Activated naive CD8-positive, alpha-beta T cell treated with anti-CD3 and anti-CD28 coated beads, Interleukin-2, amount 10 ng/mL, durations not matched to agents 7 days and 5 days (primary cell): Measurements from ENCODE around the gene CD180. TPM values are rescaled to one million over a fixed set of nuclear protein-coding genes. Genes with fewer than 3 reads are reported as not detected.
"Not testable (repeated sequence)": the region's sequence is repeated elsewhere in the genome, so short reads cannot be mapped to it uniquely, and the experiment has no call there.

Experiments used
- ATAC-seq: fragments of 150-1000 bp; cut with Tn5 transposase; one replicate; pipeline ENCODE4 v1.10.0; 2021; ENCODE audit warnings: low read depth, moderate library complexity
- POLR2A ChIA-PET: fragments of 350-600 bp; sonication (Branson Sonifier 250); formaldehyde crosslinking; loops from one replicate; lab custom pipeline; 2021; ENCODE audit warnings: antibody characterized with exemption; lab: Charles Lee
- DNase-seq: peaks from one replicate; pipeline ENCODE4 v3.0.0; 2021
- H3K27ac Mint-ChIP-seq: one replicate; pipeline ENCODE4 v1.8.0; 2022; ENCODE audit warnings: mild to moderate bottlenecking, mixed read lengths
- H3K27me3 Mint-ChIP-seq: one replicate; pipeline ENCODE4 v1.8.0; 2022; ENCODE audit warnings: mild to moderate bottlenecking, moderate library complexity, mixed read lengths
- H3K36me3 Mint-ChIP-seq: one replicate; pipeline ENCODE4 v1.8.0; 2021; ENCODE audit warnings: mild to moderate bottlenecking, mixed read lengths
- H3K4me1 Mint-ChIP-seq: one replicate; pipeline ENCODE4 v1.8.0; 2021; ENCODE audit warnings: mixed read lengths
- H3K4me3 Mint-ChIP-seq: one replicate; pipeline ENCODE4 v1.8.0; 2022; ENCODE audit warnings: mild to moderate bottlenecking, moderate library complexity, mixed read lengths
- H3K9me3 Mint-ChIP-seq: one replicate; pipeline ENCODE4 v1.8.0; 2021; ENCODE audit warnings: mixed read lengths
- total RNA-seq, 2 experiments: library from RNA; stranded (reverse); gene quantifications; one replicate each; pipeline ENCODE4 v1.2.3, GENCODE V29; 2021

Gene CD180
- total RNA-seq, 2 experiments from 2014 or later, result 0.57 to 0.69 TPM

GRCh38 chr5:67178966-67179365 is 17.6 kb downstream of the CD180 start:
- Mint-ChIP-seq H3K27me3 (no peaks in the 10 kb centered on the region), H3K4me1 (peaks cover 48% of the 10 kb centered on the region), H3K4me3 (no peak overlapping the region), H3K27ac (no peak overlapping the region), H3K36me3 (peaks cover 52% of the 10 kb centered on the region), H3K9me3 (peaks cover 28% of the 10 kb centered on the region)
- ATAC-seq, result no peak
- POLR2A ChIA-PET, result interaction anchor here (5.9 to 6.0 kb wide), 2 partner anchors 12 to 28 kb away, joined by 50 to 80 read pairs; no protein-coding TSS in a partner anchor
- DNase-seq, result no peak

- POLR2A ChIA-PET, result interaction anchor here (5.9 to 6.0 kb wide), 2 partner anchors 11 to 28 kb away, joined by 50 to 80 read pairs; no protein-coding TSS in a partner anchor
- H3K27me3 Mint-ChIP-seq, result no peaks in the 10 kb centered on the region
- ATAC-seq (no peak), DNase-seq (no peak)
- peaks cover 27% of the 10 kb centered on the region for H3K9me3 Mint-ChIP-seq
- H3K4me1 Mint-ChIP-seq, result peaks cover 45% of the 10 kb centered on the region
- H3K36me3 Mint-ChIP-seq, result peaks cover 52% of the 10 kb centered on the region
- no peak overlapping the region for H3K4me3 Mint-ChIP-seq
- H3K27ac Mint-ChIP-seq, result no peak overlapping the region
Measured at GRCh38 chr5:67178085-67178484, 18.5 kb downstream of the CD180 start.

- ATAC-seq, result no peak
- peaks cover 51% of the 10 kb centered on the region for H3K36me3 Mint-ChIP-seq
Measured at GRCh38 chr5:67176936-67177335, 19.7 kb downstream of the CD180 start.

GRCh38 chr5:67173959-67174358 is 22.6 kb downstream of the CD180 start:
- Mint-ChIP-seq H3K4me1 (peaks cover 17% of the 10 kb centered on the region), H3K36me3 (peaks cover 40% of the 10 kb centered on the region), H3K9me3 (peaks cover 27% of the 10 kb centered on the region), H3K27ac (no peak overlapping the region), H3K4me3 (no peak overlapping the region), H3K27me3 (no peaks in the 10 kb centered on the region)
- POLR2A ChIA-PET, result interaction anchor here (0.6 to 1.6 kb wide), 2 partner anchors 9 to 14 kb away, joined by 3 to 4 read pairs; no protein-coding TSS in a partner anchor
- ATAC-seq (peak; percentile 45), DNase-seq (no peak)

More at GRCh38 chr5:67176936-67177335, 19.7 kb downstream of the CD180 start:
- no peak overlapping the region for H3K4me3 Mint-ChIP-seq
- H3K9me3 Mint-ChIP-seq, result peaks cover 27% of the 10 kb centered on the region
- no peaks in the 10 kb centered on the region for H3K27me3 Mint-ChIP-seq
- no peak overlapping the region for H3K27ac Mint-ChIP-seq
- POLR2A ChIA-PET, result interaction anchor here (1.0 kb wide), 1 partner anchor 28 kb away, joined by 3 read pairs; no protein-coding TSS in a partner anchor
- peaks cover 35% of the 10 kb centered on the region for H3K4me1 Mint-ChIP-seq
- DNase-seq, result no peak

- peaks cover 24% of the 10 kb centered on the region for H3K9me3 Mint-ChIP-seq
- H3K36me3 Mint-ChIP-seq, result peaks cover 36% of the 10 kb centered on the region
- H3K4me3 Mint-ChIP-seq, H3K27ac Mint-ChIP-seq, H3K27me3 Mint-ChIP-seq, ATAC-seq, DNase-seq: not testable (repeated sequence)
- POLR2A ChIA-PET, result interaction anchor here (1.6 kb wide), 1 partner anchor 9 kb away, joined by 4 read pairs; no protein-coding TSS in a partner anchor
- H3K4me1 Mint-ChIP-seq, result peaks cover 15% of the 10 kb centered on the region
Measured at GRCh38 chr5:67173351-67173750, 23.2 kb downstream of the CD180 start.

GRCh38 chr5:67170767-67171166 is 25.8 kb downstream of the CD180 start:
- no peak for ATAC-seq
- POLR2A ChIA-PET, result interaction anchor here (0.7 to 11.1 kb wide), 3 partner anchors 9 to 1546 kb away, joined by 5 to 341 read pairs (median 80); no protein-coding TSS in a partner anchor
- peaks cover 16% of the 10 kb centered on the region for H3K4me1 Mint-ChIP-seq
- peaks cover 7% of the 10 kb centered on the region for H3K9me3 Mint-ChIP-seq
- peaks cover 18% of the 10 kb centered on the region for H3K36me3 Mint-ChIP-seq
- no peaks in the 10 kb centered on the region for H3K27me3 Mint-ChIP-seq
- no peak for DNase-seq
- H3K4me3 Mint-ChIP-seq, result no peak overlapping the region
- no peak overlapping the region for H3K27ac Mint-ChIP-seq

- no peaks in the 10 kb centered on the region for H3K9me3 Mint-ChIP-seq
- H3K36me3 Mint-ChIP-seq, result peaks cover 29% of the 10 kb centered on the region
- H3K4me3 Mint-ChIP-seq, result peak overlapping the region; percentile 87
- peak overlapping the region; percentile 96 for H3K27ac Mint-ChIP-seq
- POLR2A ChIA-PET, result interaction anchor here (1.8 to 11.1 kb wide), 6 partner anchors 12 to 53 kb away, joined by 4 to 341 read pairs (median 34); no protein-coding TSS in a partner anchor
- peaks cover 19% of the 10 kb centered on the region for H3K4me1 Mint-ChIP-seq
- no peak for DNase-seq
- H3K27me3 Mint-ChIP-seq, result no peaks in the 10 kb centered on the region
- ATAC-seq, result no peak
Measured at GRCh38 chr5:67168069-67168468, 28.5 kb downstream of the CD180 start.

GRCh38 chr5:67166460-67167285 is 29.9 kb downstream of the CD180 start:
- H3K27ac Mint-ChIP-seq, result peak overlapping the region; percentile 96
- peaks cover 32% of the 10 kb centered on the region for H3K4me1 Mint-ChIP-seq
- peak overlapping the region; percentile 87 for H3K4me3 Mint-ChIP-seq
- POLR2A ChIA-PET, result interaction anchor here (0.6 to 11.1 kb wide), 17 partner anchors 9 to 1236 kb away, joined by 3 to 341 read pairs (median 5); partner anchors contain the start of gene CD180
- H3K27me3 Mint-ChIP-seq, result no peaks in the 10 kb centered on the region
- peaks cover 39% of the 10 kb centered on the region for H3K36me3 Mint-ChIP-seq
- ATAC-seq (peak; percentile 63), DNase-seq (peak; percentile 84)
- H3K9me3 Mint-ChIP-seq, result no peaks in the 10 kb centered on the region

GRCh38 chr5:67165526-67166459 is 30.8 kb downstream of the CD180 start:
- H3K9me3 Mint-ChIP-seq, result no peaks in the 10 kb centered on the region
- POLR2A ChIA-PET, result interaction anchor here (0.6 to 11.1 kb wide), 15 partner anchors 8 to 1051 kb away, joined by 3 to 341 read pairs (median 4); partner anchors contain the start of gene CD180
- no peaks in the 10 kb centered on the region for H3K27me3 Mint-ChIP-seq
- H3K27ac Mint-ChIP-seq, result peak overlapping the region; percentile 96
- H3K36me3 Mint-ChIP-seq, result peaks cover 43% of the 10 kb centered on the region
- peaks cover 39% of the 10 kb centered on the region for H3K4me1 Mint-ChIP-seq
- H3K4me3 Mint-ChIP-seq, result peak overlapping the region; percentile 87
- DNase-seq (peak; percentile 88), ATAC-seq (peak; percentile 89)

GRCh38 chr5:67164856-67165525 is 31.6 kb downstream of the CD180 start:
- peak overlapping the region; percentile 87 for H3K4me3 Mint-ChIP-seq
- peak; percentile 35 for DNase-seq
- POLR2A ChIA-PET, result interaction anchor here (0.8 to 11.1 kb wide), 7 partner anchors 8 to 325 kb away, joined by 4 to 341 read pairs (median 20); no protein-coding TSS in a partner anchor
- no peaks in the 10 kb centered on the region for H3K9me3 Mint-ChIP-seq
- no peak for ATAC-seq
- H3K27ac Mint-ChIP-seq, result peak overlapping the region; percentile 96
- H3K36me3 Mint-ChIP-seq, result peaks cover 44% of the 10 kb centered on the region
- H3K4me1 Mint-ChIP-seq, result peaks cover 44% of the 10 kb centered on the region
- H3K27me3 Mint-ChIP-seq, result no peaks in the 10 kb centered on the region

GRCh38 chr5:67163863-67164595 is 32.6 kb downstream of the CD180 start:
- peaks cover 44% of the 10 kb centered on the region for H3K36me3 Mint-ChIP-seq
- H3K27me3 Mint-ChIP-seq, result no peaks in the 10 kb centered on the region
- H3K4me3 Mint-ChIP-seq, result peak overlapping the region; percentile 87
- no peak for ATAC-seq
- POLR2A ChIA-PET, result interaction anchor here (0.8 to 11.1 kb wide), 6 partner anchors 10 to 324 kb away, joined by 3 to 341 read pairs (median 26); no protein-coding TSS in a partner anchor
- H3K4me1 Mint-ChIP-seq, result peaks cover 49% of the 10 kb centered on the region
- peak overlapping the region; percentile 96 for H3K27ac Mint-ChIP-seq
- DNase-seq, result no peak
- H3K9me3 Mint-ChIP-seq, result no peaks in the 10 kb centered on the region
